ENCODE measurements around the gene AARS1.

DNA sequence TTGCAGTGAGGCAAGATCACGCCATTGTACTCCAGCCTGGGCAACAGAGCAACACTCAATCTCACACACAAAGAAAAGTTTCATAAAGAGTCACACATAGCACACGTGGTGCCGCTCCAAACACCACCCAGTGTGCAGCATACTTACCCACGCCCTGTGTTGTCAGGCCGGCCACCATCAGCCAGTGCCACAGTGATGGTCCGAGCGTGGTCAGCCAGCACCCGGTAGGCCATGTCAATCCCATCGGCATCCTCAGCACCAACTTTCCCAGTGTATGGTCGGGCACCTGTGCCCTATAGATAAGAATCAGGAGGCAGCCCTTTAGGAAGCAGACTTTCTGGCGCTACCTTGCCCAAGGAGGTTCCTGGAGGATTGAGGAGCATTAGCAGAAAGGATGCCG, 19.8 kb downstream of the AARS1 start:
- TF ChIP-seq, protein P1, sequence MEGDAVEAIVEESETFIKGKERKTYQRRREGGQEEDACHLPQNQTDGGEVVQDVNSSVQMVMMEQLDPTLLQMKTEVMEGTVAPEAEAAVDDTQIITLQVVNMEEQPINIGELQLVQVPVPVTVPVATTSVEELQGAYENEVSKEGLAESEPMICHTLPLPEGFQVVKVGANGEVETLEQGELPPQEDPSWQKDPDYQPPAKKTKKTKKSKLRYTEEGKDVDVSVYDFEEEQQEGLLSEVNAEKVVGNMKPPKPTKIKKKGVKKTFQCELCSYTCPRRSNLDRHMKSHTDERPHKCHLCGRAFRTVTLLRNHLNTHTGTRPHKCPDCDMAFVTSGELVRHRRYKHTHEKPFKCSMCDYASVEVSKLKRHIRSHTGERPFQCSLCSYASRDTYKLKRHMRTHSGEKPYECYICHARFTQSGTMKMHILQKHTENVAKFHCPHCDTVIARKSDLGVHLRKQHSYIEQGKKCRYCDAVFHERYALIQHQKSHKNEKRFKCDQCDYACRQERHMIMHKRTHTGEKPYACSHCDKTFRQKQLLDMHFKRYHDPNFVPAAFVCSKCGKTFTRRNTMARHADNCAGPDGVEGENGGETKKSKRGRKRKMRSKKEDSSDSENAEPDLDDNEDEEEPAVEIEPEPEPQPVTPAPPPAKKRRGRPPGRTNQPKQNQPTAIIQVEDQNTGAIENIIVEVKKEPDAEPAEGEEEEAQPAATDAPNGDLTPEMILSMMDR (IDR thresholded peaks at IDR 0.05): no peak
- TF ChIP-seq POLR2A (IDR thresholded peaks at IDR 0.05): no peak

Data from esophagus squamous epithelium (tissue), 4 donors.